SK-N-MC (cell line): Measurements from ENCODE around the gene CUEDC2.

Experiments
- DNase-seq: peaks from one replicate; pipeline ENCODE4 v3.0.0-alpha.2; 2011; ENCODE audit warnings: low read depth, low spot score
- H3K27ac ChIP-seq: fragments of 200-600 bp; sonication (generic); 2 replicates; pipeline ENCODE4 v1.5.1; 2016; ENCODE audit warnings: mixed run types
- H3K36me3 ChIP-seq: fragments of 200-600 bp; sonication (generic); 2 replicates; pipeline ENCODE4 v1.6.1; 2017; ENCODE audit warnings: antibody characterized with exemption, low read length, mixed read lengths; ENCODE audit not compliant: insufficient read depth
- H3K4me3 ChIP-seq: fragments of 200-600 bp; sonication (generic); 2 replicates; pipeline ENCODE4 v1.5.1; 2016
- H3K9ac ChIP-seq: fragments of 200-600 bp; sonication (generic); 2 replicates; pipeline ENCODE4 v1.8.0; 2017; ENCODE audit warnings: mixed run types, mixed read lengths; ENCODE audit not compliant: insufficient read length
- H3K9me3 ChIP-seq: fragments of 200-600 bp; sonication (generic); 2 replicates; pipeline ENCODE4 v1.6.1; 2017; ENCODE audit warnings: low read depth, mild to moderate bottlenecking, antibody characterized with exemption, low read length, moderate library complexity, mixed read lengths
- EZH2 ChIP-seq: fragments of 200-600 bp; sonication (generic); IDR thresholded peaks from one replicate; pipeline ENCODE4 v1.6.1; 2017; ENCODE audit warnings: antibody characterized with exemption
- FOXP2 ChIP-seq: optimal IDR thresholded peaks from 2 replicates; pipeline ENCODE3; 2011; ENCODE audit warnings: mild to moderate bottlenecking, moderate library complexity; ENCODE audit not compliant: insufficient read depth; ENCODE audit errors: extremely low read length, control extremely low read depth
- POLR2AphosphoS5 ChIP-seq: IDR thresholded peaks from 2 replicates; pipeline ENCODE4 v1.6.1; 2012; ENCODE audit warnings: mild to moderate bottlenecking, low read depth, low read length, borderline replicate concordance

CUEDC2 gene

DNA sequence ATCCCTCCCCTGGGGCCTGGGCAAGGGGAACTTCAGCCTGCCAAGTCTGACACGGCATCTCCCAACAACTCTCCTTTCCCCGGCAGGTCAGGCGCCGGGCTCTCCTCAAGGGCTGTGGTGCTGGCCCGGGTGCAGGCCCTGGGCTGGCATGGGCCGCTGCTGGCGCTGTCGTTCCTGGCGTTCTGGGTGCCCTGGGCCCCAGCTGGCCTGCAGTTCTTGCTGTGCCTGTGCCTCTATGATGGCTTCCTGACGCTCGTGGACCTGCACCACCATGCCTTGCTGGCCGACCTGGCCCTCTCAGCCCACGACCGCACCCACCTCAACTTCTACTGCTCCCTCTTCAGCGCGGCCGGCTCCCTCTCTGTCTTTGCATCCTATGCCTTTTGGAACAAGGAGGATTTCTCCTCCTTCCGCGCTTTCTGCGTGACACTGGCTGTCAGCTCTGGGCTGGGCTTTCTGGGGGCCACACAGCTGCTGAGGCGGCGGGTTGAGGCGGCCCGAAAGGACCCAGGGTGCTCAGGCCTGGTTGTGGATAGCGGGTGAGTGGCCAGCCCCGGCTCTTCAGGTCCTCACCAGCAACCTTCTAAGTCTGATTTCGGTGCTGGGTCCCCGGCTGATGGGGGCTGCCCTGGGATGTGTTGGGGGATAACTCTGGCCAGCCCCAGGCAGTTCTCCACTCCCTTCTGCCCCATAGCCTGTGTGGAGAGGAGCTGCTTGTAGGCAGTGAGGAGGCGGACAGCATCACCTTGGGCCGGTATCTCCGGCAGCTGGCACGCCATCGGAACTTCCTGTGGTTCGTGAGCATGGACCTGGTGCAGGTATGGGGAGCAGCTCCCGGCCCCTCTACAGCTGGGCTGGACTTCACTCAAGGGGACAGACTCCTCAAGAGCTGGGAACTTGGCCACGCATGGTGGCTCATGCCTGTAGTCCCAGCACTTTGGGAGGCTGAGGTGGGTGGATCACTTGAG is 38.5 kb upstream of the CUEDC2 start:
- H3K9me3 ChIP-seq = no peaks in the 10 kb centered on the region
- H3K36me3 ChIP-seq = no peaks in the 10 kb centered on the region
- DNase-seq = no peak
- H3K4me3 ChIP-seq = no peak overlapping the region
- TF ChIP-seq EZH2 = no peak
- no peak for TF ChIP-seq POLR2AphosphoS5
- TF ChIP-seq FOXP2 = no peak
- H3K27ac ChIP-seq = no peak overlapping the region
- H3K9ac ChIP-seq = no peak overlapping the region

DNA sequence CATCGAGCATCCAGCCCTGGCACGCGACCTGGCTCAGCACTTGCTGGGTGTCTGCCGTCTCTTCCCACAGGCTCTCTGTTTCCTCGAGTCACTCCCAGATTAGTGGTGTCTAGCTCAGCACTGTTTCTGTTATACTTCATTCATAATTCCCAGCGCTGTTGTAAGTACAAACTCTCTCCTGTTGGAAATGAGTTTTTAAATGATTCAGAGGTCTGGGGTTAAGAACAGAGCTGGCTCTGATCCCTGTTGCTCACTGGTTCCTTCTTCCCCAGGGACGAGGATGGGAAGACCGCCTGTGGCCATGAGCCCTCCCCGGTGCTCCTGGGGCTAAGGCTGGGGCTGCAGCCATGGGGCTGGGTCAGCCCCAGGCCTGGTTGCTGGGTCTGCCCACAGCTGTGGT is 36.3 kb upstream of the CUEDC2 start:
- Histone ChIP-seq H3K27ac (no peak overlapping the region), H3K9ac (no peak overlapping the region), H3K4me3 (no peak overlapping the region), H3K9me3 (no peaks in the 10 kb centered on the region), H3K36me3 (no peaks in the 10 kb centered on the region)
- no peak for DNase-seq
- TF ChIP-seq EZH2 (no peak), FOXP2 (no peak), POLR2AphosphoS5 (no peak)

DNA sequence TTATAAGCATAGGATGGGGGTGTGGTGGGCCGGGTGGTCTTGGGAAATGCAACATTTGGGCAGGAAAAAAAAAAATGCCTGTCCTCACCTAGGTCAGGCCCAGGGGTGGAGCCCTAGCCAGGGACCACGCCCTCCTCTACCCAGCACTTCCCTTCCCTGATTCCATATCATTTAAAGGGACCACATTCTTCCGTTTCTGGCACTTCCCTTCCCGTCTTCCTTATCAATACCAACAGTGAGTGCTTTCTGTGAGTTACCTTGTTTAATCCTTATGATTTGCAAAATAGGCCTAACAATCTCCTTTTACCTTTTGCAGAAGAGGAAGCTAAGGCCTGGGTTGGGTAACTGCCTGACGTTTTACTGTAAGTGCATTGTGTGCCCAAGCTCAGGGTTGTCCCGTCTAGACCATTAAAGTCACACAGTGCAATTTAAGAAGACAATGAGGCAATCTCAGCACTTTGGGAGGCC is 35.6 kb upstream of the CUEDC2 start:
- no peak overlapping the region for H3K9ac ChIP-seq
- no peaks in the 10 kb centered on the region for H3K9me3 ChIP-seq
- H3K4me3 ChIP-seq = no peak overlapping the region
- TF ChIP-seq FOXP2 (no peak), EZH2 (no peak), POLR2AphosphoS5 (no peak)
- no peaks in the 10 kb centered on the region for H3K36me3 ChIP-seq
- no peak overlapping the region for H3K27ac ChIP-seq
- DNase-seq = no peak

DNA sequence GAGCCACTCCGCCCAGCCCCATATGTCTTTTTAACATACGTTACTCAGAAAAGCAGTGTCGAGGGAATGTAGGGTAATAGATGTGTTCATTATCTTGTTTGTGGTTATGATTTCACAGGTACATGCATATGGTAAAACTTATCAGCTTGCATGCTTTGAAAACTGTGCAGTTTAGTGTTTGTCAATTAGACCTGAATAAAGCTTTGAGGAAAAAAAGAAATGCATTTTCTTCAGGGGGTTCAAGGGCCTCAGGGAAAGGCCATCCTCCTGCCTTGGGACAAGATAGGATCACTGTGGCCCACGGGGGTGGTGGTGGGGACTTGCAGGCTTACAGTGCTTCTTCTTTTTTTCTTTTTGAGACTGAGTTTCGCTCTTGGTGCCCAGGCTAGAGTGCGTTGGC is 34.9 kb upstream of the CUEDC2 start:
- H3K27ac ChIP-seq = no peak overlapping the region
- H3K36me3 ChIP-seq = no peaks in the 10 kb centered on the region
- DNase-seq = no peak
- no peaks in the 10 kb centered on the region for H3K9me3 ChIP-seq
- no peak overlapping the region for H3K4me3 ChIP-seq
- H3K9ac ChIP-seq = no peak overlapping the region
- TF ChIP-seq POLR2AphosphoS5 (no peak), EZH2 (no peak), FOXP2 (no peak)

GRCh38 chr10:102465466-102465865 is 33.1 kb upstream of the CUEDC2 start:
- TF ChIP-seq FOXP2 = no peak
- no peak for TF ChIP-seq POLR2AphosphoS5
- TF ChIP-seq EZH2 = no peak
- H3K9me3 ChIP-seq = no peaks in the 10 kb centered on the region

GRCh38 chr10:102463983-102464382 is 31.6 kb upstream of the CUEDC2 start:
- Histone ChIP-seq H3K36me3 (no peaks in the 10 kb centered on the region), H3K9ac (no peak overlapping the region), H3K4me3 (no peak overlapping the region), H3K9me3 (no peaks in the 10 kb centered on the region), H3K27ac (no peak overlapping the region)
- no peak for DNase-seq
- TF ChIP-seq POLR2AphosphoS5 (no peak), FOXP2 (no peak), EZH2 (no peak)

More at GRCh38 chr10:102465466-102465865, 33.1 kb upstream of the CUEDC2 start:
- no peak overlapping the region for H3K27ac ChIP-seq
- no peak overlapping the region for H3K9ac ChIP-seq
- no peak overlapping the region for H3K4me3 ChIP-seq
- DNase-seq = no peak
- H3K36me3 ChIP-seq = no peaks in the 10 kb centered on the region

- Histone ChIP-seq H3K9ac (no peak overlapping the region), H3K4me3 (no peak overlapping the region)
- DNase-seq = no peak
These were observed 30.2 kb upstream of the CUEDC2 start for GRCh38 chr10:102462512-102463054.

More at GRCh38 chr10:102462512-102463054, 30.2 kb upstream of the CUEDC2 start:
- TF ChIP-seq POLR2AphosphoS5 (no peak), FOXP2 (no peak), EZH2 (no peak)
- Histone ChIP-seq H3K9me3 (no peaks in the 10 kb centered on the region), H3K36me3 (no peaks in the 10 kb centered on the region), H3K27ac (no peak overlapping the region)
